Skin of body (tissue), 2 donors: ENCODE results near the gene EIF2S2. TPM values are rescaled to one million over a fixed set of nuclear protein-coding genes. Genes with fewer than 3 reads are reported as not detected.

Experiments used
- DNase-seq: peaks from one replicate; lab custom pipeline; 2025; lab: John Stamatoyannopoulos, UW
- total RNA-seq: library from RNA; depleted of rRNA; stranded (reverse); fragments of >200 nt; gene quantifications from one replicate; pipeline ENCODE4 v1.2.3, GENCODE V29; 2014

EIF2S2 gene
- total RNA-seq, 1 donor from 2014 or later = 37.8 TPM

DNA sequence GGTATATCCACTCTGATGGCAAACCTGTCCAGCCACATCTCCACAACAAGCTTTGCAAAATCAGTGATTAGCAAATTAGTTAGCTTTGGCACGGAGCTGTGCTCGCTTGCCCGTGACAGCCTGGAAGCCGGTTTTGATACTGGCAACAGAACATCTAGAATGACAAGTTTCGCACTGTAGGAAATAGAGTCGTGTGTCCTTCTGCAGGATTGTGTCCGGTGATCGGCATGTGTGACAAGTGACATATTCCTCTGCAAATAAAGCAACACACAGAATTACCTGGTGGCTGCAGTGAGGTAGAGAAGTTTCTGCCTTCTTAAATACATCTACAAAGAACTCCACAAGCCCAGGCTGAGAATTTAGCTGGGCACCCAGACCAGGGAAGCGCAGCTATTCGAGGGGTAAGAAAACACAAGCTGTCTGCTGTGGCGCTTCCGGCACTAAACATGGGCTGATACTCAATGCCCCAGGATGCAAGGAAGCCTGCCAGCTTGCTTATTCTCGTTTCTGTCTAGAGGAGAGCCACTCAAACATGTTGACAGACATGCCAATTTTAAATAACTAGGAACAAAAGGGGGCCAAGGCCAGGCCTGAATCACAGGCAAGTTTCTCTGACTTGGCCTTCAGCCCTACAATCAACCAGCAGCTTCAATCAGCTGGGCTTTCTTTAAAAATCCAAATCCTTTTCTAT, 22.2 kb downstream of the EIF2S2 start:
- DNase-seq = no peak

GRCh38 chr20:34089175-34089479, 22.9 kb downstream of the EIF2S2 start:
- no peak for DNase-seq

- DNase-seq = no peak
These were observed 23.5 kb downstream of the EIF2S2 start for GRCh38 chr20:34088305-34089174.

- DNase-seq = no peak
These were observed 26.5 kb downstream of the EIF2S2 start for GRCh38 chr20:34085544-34086040.

- DNase-seq = no peak
These were observed 27.7 kb downstream of the EIF2S2 start for GRCh38 chr20:34084227-34084923.

GRCh38 chr20:34083781-34084180, 28.3 kb downstream of the EIF2S2 start:
- no peak for DNase-seq

GRCh38 chr20:34083137-34083536, 28.9 kb downstream of the EIF2S2 start:
- no peak for DNase-seq

DNA sequence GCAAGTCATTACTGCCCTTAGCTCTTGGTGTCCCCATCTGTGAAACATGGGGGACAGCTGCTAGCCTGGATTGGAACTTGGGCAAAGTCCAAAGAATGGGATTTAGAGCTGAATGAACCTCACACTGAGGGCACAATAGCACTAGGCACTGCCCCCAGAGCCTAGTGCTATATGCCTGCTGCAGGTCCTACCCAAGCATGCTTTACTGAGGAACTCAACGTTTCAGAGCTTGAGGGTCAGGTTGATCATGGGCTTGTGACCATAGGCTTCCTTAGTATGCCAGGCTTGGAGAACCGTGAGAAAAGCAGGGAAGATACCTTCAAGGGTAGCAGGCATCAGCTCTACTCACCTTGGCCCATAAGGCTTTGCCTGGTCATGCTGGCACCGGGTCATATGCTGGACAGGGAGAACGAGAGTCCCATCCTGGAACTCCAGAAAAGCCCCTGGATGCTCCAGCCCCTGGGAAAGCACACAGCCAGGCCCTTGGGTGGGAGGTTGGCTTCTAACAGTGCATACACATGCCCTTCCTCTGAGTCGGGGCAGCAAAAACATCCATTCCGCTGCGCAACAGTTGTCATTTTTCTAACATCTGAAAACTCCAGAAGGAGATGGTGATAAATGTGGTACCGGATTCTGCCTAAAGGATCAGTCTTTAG, 29.7 kb downstream of the EIF2S2 start:
- no peak for DNase-seq

DNA sequence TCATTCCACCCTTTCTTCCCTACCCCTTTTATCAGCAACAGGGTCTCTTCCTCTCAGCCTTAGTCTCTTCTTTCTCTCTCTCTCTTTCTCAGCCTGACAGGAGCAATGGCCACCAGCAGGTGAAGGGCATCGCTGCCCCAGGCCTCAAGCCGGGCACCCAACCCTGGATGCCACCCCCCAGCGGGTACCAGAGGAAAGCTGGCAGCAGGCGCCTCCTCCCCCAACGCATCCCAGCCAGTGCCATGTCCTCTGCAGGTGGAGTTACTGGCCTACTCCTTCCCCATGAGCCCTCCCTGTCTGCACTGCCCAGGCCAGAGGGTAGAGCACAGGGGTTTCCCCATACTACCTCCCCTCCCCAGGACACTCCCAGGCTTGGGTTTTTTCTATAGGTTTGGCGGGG, 32.2 kb downstream of the EIF2S2 start:
- no peak for DNase-seq

GRCh38 chr20:34078540-34078939, 33.5 kb downstream of the EIF2S2 start:
- no peak for DNase-seq

DNA sequence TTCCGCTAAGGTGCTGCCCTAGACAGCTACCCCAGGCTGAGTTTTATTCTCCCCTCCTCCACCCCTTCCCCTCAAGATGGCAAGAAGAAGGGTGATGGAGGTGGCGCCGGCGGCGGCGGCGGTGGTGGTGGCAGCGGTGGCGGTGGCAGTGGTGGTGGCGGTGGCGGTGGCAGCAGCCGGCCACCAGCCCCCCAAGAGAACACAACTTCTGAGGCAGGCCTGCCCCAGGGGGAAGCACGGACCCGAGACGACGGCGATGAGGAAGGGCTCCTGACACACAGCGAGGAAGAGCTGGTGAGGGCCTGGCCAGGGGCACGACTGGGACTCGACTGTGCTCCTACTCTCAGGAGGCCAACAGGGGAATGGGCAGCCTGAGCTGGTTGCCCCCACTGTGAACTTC, 35.1 kb downstream of the EIF2S2 start:
- DNase-seq = no peak

DNA sequence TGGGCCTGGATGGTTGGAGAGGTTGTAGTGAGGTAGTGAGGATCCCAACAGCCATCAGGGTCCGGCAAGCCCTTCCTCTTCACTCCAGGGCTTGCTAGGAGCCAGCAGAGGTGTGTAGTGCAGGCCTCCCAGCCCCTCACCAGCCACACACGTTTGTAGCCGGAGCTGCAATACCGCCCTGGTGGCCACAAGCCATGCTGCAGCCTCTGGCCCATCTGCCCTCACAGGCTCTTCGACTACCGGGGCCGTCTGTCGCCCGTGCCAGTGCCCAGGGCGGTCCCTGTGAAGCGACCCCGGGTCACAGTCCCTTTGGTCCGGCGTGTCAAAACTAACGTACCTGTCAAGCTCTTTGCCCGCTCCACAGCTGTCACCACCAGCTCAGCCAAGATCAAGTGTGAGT, 36.4 kb downstream of the EIF2S2 start:
- no peak for DNase-seq

DNA sequence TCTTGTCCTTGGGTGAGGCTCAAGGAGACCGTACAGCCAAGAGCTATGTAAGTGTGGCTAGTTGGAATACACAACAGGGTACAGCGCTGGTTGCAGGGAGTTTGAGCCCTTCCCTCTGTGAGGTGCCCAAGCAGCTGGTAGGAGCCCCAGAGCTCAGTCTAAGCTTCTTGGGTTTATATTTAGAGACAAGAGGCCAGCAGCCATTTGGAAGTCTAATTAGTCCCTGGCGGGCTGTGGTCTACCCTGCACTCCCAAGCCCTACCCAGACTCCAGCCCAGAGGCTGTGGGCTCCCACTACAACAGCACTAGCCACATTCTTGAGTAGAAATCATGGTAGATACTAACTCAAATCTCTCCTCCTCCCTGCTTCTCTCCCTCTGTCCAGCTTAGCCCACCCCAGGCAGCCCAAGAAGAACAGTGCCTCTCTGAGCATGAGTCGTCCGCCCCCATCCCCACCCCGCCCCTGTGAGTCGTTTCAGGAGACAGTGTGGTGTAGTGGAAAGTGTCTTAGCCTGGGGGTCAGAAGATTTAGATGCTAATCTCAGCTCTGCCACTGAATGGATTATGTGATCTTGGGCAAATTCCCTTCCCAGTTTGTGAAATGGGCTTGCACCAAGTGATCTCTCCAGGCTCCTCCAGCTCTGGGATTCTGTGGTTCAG, 37.8 kb downstream of the EIF2S2 start:
- DNase-seq = no peak

DNA sequence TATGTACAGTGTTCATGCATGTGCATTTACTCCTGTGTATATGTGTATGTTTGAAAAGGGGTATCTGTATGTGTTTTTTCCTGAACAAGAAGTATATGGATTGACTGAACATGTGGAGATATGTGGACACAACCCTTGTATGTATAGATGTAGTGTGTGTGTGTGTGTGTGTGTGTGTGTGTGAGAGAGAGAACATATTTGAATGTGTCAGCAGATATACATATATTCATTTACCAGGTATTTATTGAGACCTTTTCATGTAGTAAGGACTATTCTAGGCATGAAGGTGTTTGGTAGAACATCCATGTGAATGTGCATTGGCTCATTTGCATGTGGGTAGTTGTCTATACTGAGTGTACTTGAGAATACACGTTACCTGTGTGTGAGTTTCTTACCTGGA, 39.3 kb downstream of the EIF2S2 start:
- DNase-seq = no peak

GRCh38 chr20:34072076-34072475, 40.0 kb downstream of the EIF2S2 start:
- DNase-seq = no peak

GRCh38 chr20:34070859-34071258, 41.2 kb downstream of the EIF2S2 start:
- DNase-seq = no peak

GRCh38 chr20:34070079-34070439, 42.0 kb downstream of the EIF2S2 start:
- DNase-seq = no peak

DNA sequence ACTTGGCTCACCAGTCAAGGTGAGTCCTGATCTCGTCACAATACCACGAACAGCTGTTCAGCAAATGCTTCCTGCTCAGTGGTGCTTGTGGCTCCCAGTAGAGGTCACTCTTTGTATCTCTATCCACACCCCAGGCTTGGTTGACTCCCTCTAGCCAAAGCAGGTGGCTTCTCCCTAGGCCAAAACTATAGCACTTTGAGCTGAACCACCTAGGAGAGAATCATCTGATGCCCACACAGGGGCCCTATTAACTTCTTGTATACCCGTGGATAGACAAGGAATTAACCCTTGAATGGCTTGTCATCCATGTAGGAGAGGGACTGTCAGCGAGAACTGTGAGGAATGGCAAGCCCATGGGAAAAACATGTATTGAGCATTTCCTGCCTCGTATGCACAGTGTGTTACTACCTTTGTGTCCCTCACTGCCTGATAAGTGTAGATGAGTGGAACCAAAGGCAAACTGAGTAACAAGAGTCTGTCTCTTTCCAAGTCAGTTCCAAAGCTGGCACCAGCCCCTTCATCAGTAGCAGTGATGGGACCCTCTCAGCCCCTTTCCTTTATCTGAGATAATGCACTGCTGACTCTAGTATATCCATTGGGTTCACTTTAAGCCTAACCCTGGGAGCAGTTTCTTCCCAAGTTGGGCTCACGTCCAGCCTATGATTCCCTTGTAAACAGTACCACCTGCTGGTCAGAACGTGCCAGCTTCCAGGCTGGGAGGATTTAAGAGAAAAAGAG, 42.5 kb downstream of the EIF2S2 start:
- DNase-seq = peak; percentile 84

DNA sequence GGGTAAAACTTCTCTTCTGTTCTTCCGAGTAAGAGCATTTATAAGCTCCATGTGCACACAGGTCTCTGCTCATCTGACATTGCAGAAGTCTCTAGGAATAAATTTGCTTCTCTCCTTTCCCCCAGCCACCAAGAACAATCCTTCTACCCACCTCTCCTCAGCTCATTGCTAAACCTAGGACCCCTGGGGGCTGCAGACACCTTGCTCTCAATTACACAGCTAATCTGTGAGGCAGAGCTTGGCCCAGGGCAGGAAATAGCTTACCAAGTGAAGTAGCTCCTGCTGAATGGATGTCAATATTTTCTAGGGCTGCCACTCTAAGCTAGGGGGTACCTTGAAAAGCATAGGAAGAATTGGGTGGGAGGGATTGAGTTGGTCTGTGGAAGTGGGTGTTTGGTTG, 44.0 kb downstream of the EIF2S2 start:
- DNase-seq = no peak

- DNase-seq = no peak
These were observed 45.5 kb downstream of the EIF2S2 start for GRCh38 chr20:34066476-34067090.
